Left lobe of liver (tissue), 2 donors: ENCODE data around the gene KRT17. TPM values are rescaled to one million over a fixed set of nuclear protein-coding genes. Genes with fewer than 3 reads are reported as not detected.
"Not testable (repeated sequence)": the region's sequence is repeated elsewhere in the genome, so short reads cannot be mapped to it uniquely, and the experiment has no call there.

ENCODE experiments used
- ATAC-seq: fragments of 200-7000 bp; cut with Tn5 transposase; one replicate; pipeline ENCODE4 v1.9.1; 2020; ENCODE audit warnings: mild to moderate bottlenecking, moderate library complexity
- DNase-seq: peaks from one replicate; pipeline ENCODE4 v3.0.0-alpha.2; 2020; ENCODE audit warnings: low spot score
- total RNA-seq: library from RNA; stranded (reverse); gene quantifications from one replicate; pipeline ENCODE4 v1.2.1, GENCODE V29; 2021
- donor health status: DM: no; HTN: no; CAD: no; lungs with moderate emphysema.
- donor health status: DM: no; HTN: yes; CAD: no.

The KRT17 gene
- total RNA-seq, 1 donor from 2014 or later: not detected

- ATAC-seq: no peak
- DNase-seq: no peak
Observed at GRCh38 chr17:41621916-41622315, 2.5 kb downstream of the KRT17 start.

- not testable (repeated sequence) for ATAC-seq
Observed at GRCh38 chr17:41621435-41621817, 2.9 kb downstream of the KRT17 start.

DNA sequence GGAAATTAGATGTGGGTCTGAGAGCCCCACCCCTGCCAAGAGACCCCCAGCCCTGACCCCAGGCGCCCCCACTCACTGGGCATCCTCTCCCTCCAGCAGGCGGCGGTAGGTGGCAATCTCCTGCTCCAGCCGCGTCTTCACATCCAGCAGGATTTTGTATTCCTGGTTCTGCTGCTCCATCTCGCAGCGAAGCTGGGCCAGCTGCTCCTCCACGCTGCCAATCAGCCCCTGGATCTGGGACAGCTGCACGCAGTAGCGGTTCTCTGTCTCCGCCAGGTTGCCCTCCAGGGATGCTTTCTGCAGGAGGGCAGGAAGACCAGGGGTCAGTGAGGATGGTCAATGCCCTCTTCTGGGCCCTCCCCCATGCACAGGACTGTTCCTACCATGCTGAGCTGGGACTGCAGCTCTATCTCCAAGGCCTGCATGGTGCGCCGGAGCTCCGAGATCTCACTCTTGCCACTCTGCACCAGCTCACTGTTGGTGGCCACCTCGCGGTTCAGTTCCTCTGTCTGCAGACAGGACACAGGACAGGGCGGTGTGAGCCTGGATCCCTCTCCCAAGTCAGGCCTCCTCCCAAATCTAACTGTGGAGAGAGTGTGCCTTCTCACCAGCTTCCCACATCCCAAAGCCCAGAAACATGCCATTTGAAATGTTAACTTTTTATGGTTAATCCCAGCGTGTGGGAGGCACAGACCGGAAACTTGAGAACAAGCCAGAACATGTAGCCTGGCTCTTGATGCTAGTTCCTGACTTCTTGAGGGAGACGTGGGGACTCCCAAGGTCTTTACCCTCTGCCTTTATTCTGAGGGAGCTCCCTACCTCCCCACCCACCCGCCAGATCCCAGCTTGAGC is 3.6 kb downstream of the KRT17 start:
- ATAC-seq: no peak
- DNase-seq: no peak

More at GRCh38 chr17:41621435-41621817, 2.9 kb downstream of the KRT17 start:
- not testable (repeated sequence) for DNase-seq

DNA sequence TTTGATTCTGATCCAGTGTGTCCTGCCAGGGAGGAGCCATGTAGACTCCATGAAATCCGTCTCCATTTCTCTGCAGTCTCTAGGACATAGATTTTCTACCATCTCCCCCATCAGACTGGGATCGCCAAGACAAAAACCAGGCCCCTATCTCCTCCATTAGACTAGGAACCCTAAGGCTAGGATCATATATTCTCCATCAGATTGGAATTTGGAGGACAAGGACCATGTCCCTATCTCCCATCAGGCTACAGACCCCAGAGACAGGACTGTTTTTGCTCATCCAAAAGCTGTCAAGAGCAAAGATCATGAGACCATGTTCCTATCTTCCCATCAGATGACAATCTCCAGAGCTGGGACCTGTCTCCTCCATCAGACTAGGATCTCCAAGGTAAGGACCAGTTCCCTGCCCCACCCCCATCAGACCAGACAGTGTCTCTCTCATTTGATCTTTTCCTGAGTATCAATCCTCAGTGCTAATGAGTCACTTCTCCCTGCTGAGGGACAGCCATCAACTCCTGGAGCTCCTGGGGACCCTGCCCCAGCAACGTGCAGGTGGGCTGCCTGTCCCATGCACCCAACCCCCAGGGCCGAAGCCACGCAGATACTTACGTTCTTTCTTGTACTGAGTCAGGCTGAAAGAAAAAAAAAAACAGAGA is 4.3 kb downstream of the KRT17 start:
- not testable (repeated sequence) for DNase-seq

GRCh38 chr17:41619036-41619926 is 5.1 kb downstream of the KRT17 start:
- no peak for ATAC-seq
- no peak for DNase-seq

More for the DNA sequence above, 4.3 kb downstream of the KRT17 start:
- not testable (repeated sequence) for ATAC-seq

DNA sequence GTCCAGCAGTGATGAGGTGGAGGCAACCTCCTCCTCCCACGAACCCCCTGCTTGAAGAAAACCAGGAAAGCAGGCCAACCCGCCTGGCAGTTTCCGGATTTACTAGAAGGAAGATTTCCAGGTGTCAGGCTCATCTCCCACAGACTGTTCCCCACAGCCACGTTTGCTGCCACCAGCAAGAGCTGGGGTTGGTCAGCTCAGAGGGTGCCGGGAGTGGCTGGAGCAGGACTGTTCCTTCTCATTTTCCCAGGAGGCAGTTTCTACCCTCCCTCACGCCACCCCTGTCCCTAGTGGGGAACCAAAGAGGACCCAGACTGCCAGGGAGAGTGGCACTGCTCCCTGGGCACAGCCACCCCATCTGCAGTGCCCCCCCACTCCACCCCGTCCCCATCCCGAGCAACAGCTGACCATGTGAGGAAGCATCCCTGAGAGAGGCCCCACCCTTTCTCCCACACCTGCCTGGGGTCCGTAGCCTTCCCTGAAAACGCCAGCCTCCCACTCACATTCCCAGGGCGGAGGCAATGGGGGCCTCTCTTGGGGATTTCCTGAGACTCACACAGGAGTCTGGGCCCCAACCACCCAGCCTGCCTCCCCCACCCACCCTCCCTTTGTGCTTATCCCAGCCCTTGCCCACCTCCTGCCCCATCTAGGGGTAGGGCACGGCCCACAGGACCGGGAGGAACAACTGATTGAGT is 5.9 kb downstream of the KRT17 start:
- ATAC-seq (no peak), DNase-seq (no peak)

DNA sequence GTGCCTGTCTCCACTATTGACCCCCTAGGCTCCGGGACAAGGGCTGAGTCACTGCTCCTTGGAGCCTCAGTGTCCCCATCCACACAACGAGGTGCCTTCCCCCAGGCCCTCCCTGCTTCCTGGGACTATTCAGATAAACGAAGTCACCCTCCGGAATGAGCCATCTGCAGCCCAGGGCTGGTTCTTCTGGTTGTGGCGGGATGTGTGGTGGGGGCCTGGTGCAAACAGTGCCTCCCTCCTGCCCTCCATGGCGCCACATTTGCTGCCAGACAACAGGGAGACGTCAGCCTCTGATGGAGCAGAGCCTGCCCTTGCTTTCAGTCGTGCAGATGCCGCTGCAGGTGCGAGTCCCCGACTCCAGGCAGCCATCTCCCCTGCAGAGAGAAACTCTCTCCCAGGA is 6.7 kb downstream of the KRT17 start:
- DNase-seq: no peak
- no peak for ATAC-seq

- DNase-seq: no peak
- ATAC-seq: no peak
Observed at GRCh38 chr17:41617136-41617535, 7.2 kb downstream of the KRT17 start.

DNA sequence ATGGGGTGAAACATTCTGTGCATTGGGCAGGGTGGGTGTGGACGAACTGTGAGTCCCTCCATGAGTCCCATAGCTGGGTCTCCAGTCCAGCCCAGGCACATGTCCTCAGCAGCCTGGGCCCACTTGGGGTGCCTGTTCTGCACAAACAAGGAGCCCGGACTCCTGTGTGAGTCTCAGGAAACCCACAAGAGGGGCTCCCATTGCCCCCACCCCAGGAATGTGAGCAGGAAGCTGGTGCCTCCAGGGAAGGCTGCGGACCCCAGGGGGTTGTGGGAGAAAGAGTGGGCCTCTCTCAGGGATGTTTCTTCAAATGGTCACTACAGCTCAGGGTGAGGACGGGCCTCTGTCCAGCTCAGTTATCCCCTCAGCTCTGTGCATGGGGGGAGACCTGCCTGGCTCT is 7.9 kb downstream of the KRT17 start:
- not testable (repeated sequence) for DNase-seq, ATAC-seq

GRCh38 chr17:41615454-41615853 is 8.9 kb downstream of the KRT17 start:
- DNase-seq: no peak
- ATAC-seq: no peak

- not testable (repeated sequence) for ATAC-seq, DNase-seq
Observed at GRCh38 chr17:41614767-41615166, 9.6 kb downstream of the KRT17 start.

- ATAC-seq (no peak), DNase-seq (no peak)
Observed at GRCh38 chr17:41614098-41614497, 10.3 kb downstream of the KRT17 start.

DNA sequence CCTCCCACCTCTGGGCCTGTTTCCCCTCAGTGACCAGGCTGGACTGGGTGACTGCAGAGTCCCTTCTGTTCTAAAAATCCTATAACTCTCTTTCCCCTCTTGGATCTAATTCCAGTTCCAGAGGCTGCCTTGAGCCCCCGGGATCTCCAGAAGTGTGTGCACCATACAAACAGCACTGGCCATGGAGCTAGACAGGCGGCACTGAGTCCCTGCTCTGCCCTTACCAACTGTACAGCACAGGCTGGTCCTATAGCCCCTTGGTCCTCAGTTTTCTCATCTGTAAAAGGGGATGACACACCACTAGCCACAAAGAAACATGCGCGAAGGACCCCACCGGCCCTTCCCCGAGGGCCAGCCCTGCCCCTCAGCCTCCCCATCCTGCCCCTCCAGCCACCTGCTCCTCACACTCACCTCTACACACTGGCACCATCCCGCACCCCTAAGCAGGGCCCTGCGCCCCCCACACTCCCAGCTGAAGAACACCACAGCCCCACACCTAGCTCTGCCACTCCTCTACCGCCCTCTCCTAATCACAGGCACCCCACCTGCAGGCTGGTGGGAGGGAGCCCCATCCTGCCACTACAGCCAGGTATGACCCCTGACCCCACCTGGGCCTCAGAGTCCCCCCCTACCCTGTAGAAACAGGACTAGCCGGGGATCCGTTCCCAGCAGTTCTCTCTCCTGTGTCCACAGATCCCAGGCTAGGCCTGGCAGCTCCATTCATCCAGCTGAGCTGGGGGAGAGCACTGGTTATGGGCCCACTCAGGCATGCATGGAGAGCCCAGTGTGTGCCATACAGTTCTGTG is 10.9 kb downstream of the KRT17 start:
- DNase-seq: no peak
- ATAC-seq: no peak

- DNase-seq, ATAC-seq: not testable (repeated sequence)
Observed at GRCh38 chr17:41612376-41613160, 11.8 kb downstream of the KRT17 start, which contains the start of gene KRT16. TSS of gene KRT16 (minus strand) at chr17:41612767. CDS start at chr17:41612688, 79 bp downstream.

DNA sequence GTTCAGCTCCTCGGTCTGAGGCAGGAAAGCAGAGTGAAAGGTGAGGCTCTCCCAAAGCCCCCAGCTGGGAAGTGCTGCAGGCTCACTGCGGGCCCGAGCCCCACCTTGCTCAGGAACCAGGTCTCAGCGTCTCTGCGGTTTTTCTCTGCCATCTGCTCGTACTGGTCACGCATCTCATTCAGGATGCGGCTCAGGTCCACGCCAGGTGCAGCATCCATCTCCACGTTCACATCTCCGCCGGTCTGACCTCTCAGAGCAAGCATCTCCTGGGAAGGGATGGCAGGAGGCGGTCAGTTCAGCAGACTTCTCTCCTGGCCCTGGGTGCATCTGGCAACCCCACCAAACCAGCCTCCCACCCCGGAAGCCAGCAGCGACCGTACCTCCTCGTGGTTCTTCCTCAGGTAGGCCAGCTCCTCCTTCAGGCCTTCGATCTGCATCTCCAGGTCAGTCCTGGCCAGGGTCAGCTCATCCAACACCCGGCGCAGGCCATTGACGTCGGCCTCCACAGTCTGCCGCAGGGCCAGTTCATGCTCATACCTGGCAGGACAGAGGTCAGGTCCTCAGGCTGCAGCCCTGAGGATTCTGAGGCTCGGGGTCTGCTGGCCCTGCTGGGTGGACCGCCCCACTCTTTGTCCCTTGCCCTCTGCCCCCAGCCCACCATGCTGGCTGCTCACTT is 13.3 kb downstream of the KRT17 start:
- DNase-seq (no peak), ATAC-seq (no peak)

- DNase-seq, ATAC-seq: not testable (repeated sequence)
Observed at GRCh38 chr17:41610061-41610517, 14.3 kb downstream of the KRT17 start.

DNA sequence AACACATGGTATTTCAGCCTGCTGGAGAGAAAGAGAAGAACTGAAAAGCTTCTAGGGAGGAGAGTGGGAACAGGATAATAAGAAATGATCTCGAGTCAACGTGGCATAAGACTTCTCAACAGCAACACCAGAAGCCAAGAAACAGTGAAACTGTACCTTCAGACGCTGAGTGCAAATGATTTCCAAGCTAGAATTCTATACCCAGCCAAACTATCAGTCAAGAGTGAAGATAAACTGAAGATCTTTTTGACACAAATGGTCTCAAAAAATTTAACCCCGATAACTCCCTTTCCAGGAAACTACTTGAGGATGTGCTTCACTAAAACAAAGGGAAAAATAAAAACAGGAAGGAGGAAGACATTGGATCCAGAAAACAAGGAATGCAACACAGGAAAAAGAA is 17.4 kb downstream of the KRT17 start:
- not testable (repeated sequence) for DNase-seq, ATAC-seq

DNA sequence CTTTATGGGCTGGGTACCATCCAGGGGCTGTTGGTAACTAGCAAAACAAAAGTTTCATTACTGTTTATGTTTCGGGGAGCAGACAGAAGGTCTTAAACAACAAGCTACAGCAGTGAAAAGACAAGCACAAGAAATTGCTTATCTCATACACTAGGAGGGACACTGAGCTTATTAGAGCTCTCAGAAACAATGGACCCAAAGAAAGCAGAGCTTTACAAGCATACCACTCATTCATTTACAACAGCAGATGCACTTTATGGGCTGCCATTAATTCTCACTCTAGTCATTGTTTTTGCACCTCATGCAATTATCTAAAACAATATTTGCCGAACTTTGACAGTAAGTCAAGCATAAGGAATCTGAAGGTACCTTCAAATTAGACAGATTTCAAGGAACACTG is 21.9 kb downstream of the KRT17 start:
- ATAC-seq: no peak
- no peak for DNase-seq
